ENCODE data around the gene RFTN1. TPM values are rescaled to one million over a fixed set of nuclear protein-coding genes. Genes with fewer than 3 reads are reported as not detected.

RFTN1 gene
- total RNA-seq, 4 donors from 2014 or later, result 32.0 to 187 (median 47.6) TPM

DNA sequence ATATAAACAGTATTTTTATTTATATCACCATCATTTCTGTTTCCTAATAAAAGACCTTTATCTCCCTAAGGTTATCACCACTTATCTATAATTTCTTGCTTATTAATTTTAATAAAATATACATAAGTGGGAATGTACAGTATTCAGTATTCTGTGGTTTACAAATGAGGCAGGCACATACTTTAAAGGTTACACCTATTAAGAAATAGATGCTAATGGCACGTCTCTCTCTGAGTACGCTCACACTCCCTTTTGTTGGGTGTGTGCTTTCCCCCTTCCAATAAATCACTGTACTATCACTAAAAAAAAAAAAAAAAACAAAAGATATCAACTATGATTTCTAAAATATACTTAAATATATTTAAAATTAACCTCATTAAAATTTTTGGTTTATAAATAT lies 239.6 kb downstream of the RFTN1 start:
- no peak for DNase-seq
- no peak overlapping the region for H3K27ac ChIP-seq
- H3K27me3 ChIP-seq, result no peaks in the 10 kb centered on the region
- no peaks in the 10 kb centered on the region for H3K9me3 ChIP-seq
- H3K4me1 ChIP-seq, result no peaks in the 10 kb centered on the region
- H3K4me3 ChIP-seq, result no peak overlapping the region
- no peak for TF ChIP-seq POLR2A (IDR thresholded peaks at IDR 0.05)
- TF ChIP-seq, protein P1, sequence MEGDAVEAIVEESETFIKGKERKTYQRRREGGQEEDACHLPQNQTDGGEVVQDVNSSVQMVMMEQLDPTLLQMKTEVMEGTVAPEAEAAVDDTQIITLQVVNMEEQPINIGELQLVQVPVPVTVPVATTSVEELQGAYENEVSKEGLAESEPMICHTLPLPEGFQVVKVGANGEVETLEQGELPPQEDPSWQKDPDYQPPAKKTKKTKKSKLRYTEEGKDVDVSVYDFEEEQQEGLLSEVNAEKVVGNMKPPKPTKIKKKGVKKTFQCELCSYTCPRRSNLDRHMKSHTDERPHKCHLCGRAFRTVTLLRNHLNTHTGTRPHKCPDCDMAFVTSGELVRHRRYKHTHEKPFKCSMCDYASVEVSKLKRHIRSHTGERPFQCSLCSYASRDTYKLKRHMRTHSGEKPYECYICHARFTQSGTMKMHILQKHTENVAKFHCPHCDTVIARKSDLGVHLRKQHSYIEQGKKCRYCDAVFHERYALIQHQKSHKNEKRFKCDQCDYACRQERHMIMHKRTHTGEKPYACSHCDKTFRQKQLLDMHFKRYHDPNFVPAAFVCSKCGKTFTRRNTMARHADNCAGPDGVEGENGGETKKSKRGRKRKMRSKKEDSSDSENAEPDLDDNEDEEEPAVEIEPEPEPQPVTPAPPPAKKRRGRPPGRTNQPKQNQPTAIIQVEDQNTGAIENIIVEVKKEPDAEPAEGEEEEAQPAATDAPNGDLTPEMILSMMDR (IDR thresholded peaks at IDR 0.05), result no peak
- intact Hi-C loops (cut with DNase I; ENCODE audit: low total_unique reads), result no loop called here
- no peaks in the 10 kb centered on the region for H3K36me3 ChIP-seq

DNA sequence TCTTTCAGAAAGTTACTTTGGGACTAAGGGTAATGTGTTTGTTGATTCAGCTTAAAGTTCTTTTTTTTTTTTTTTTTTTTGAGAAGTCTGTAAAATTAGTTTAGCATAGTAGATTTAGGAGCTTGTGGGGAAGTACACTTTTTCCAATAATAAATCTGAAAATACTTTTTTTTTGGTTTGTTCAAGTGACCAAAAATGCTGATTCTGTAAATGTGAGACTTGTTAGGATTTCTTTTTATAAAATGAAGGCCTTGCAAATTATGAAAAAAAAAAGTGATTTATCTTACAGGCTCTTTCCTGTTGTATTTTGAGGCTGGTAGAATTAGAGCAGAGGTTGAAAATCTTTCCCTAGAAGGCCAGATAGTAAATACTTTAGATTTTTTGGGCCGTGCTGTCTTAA lies 240.9 kb downstream of the RFTN1 start:
- intact Hi-C loops (cut with DNase I; ENCODE audit: low total_unique reads), result no loop called here
- Histone ChIP-seq H3K4me3 (no peak overlapping the region), H3K4me1 (no peaks in the 10 kb centered on the region), H3K27ac (no peak overlapping the region), H3K27me3 (no peaks in the 10 kb centered on the region), H3K9me3 (no peaks in the 10 kb centered on the region), H3K36me3 (no peaks in the 10 kb centered on the region)
- no peak for DNase-seq
- no peak for TF ChIP-seq POLR2A (IDR thresholded peaks at IDR 0.05)
- TF ChIP-seq, protein P1 (IDR thresholded peaks at IDR 0.05), result no peak

GRCh38 chr3:16270855-16271254 lies 242.6 kb downstream of the RFTN1 start:
- no peaks in the 10 kb centered on the region for H3K4me1 ChIP-seq
- no peaks in the 10 kb centered on the region for H3K27me3 ChIP-seq
- H3K9me3 ChIP-seq, result no peaks in the 10 kb centered on the region
- H3K36me3 ChIP-seq, result no peaks in the 10 kb centered on the region
- H3K4me3 ChIP-seq, result no peak overlapping the region
- intact Hi-C loops (cut with DNase I; ENCODE audit: low total_unique reads), result no loop called here
- TF ChIP-seq, protein P1 (IDR thresholded peaks at IDR 0.05), result no peak
- no peak for TF ChIP-seq POLR2A (IDR thresholded peaks at IDR 0.05)
- no peak overlapping the region for H3K27ac ChIP-seq
- no peak for DNase-seq

DNA sequence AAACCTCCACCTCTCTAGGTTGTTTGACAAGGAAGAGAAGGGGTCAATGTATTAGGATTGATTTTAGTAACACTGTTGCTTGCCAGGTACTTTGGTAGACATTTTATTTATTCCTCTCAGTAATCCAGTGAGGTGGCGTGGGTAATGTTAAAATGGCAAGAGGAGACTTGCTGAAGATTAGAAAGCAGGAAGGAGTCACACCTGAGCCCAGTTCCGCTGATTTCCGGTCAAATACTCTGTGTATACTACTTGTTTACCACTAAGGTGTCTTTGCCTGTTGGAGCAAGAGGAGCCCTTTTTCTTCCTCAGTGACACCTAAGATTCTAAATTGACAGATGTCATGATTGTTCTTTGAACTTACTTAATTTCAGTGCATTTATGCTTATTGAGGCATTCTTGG lies 246.8 kb downstream of the RFTN1 start:
- Histone ChIP-seq H3K36me3 (no peaks in the 10 kb centered on the region), H3K4me1 (no peaks in the 10 kb centered on the region), H3K27me3 (no peaks in the 10 kb centered on the region), H3K4me3 (no peak overlapping the region), H3K27ac (no peak overlapping the region), H3K9me3 (no peaks in the 10 kb centered on the region)
- no peak for DNase-seq
- TF ChIP-seq, protein P1 (IDR thresholded peaks at IDR 0.05), result no peak
- no peak for TF ChIP-seq POLR2A (IDR thresholded peaks at IDR 0.05)
- intact Hi-C loops (cut with DNase I; ENCODE audit: low total_unique reads), result no loop called here

Other genes with a start within 250 kb of the RFTN1 start
- 10 to 100 TPM; 18.2 to 24.2 (median 19.3) TPM for gene DPH3, start 248.8 kb downstream of the RFTN1 start, total RNA-seq
- 10 to 100 TPM; 14.7 to 33.2 (median 32.3) TPM for gene OXNAD1, start 248.5 kb downstream of the RFTN1 start, total RNA-seq
- gene DAZL, start 91.7 kb upstream of the RFTN1 start, total RNA-seq, result under 1 TPM in 1 of 4 donors, not detected in 3; 0.21 TPM

Measured in uterus (tissue), 4 donors.